Activated naive CD8-positive, alpha-beta T cell treated with anti-CD3 and anti-CD28 coated beads, Interleukin-2, amount 50 U/mL, for 16 hours (primary cell): ENCODE data around the gene GGA3.
"Not testable (repeated sequence)": the region's sequence is repeated elsewhere in the genome, so short reads cannot be mapped to it uniquely, and the experiment has no call there.

Experiments used
- DNase-seq: peaks from one replicate; pipeline ENCODE4 v3.0.0-alpha.2; 2020; ENCODE audit warnings: low read depth, low spot score

GGA3 gene

DNA sequence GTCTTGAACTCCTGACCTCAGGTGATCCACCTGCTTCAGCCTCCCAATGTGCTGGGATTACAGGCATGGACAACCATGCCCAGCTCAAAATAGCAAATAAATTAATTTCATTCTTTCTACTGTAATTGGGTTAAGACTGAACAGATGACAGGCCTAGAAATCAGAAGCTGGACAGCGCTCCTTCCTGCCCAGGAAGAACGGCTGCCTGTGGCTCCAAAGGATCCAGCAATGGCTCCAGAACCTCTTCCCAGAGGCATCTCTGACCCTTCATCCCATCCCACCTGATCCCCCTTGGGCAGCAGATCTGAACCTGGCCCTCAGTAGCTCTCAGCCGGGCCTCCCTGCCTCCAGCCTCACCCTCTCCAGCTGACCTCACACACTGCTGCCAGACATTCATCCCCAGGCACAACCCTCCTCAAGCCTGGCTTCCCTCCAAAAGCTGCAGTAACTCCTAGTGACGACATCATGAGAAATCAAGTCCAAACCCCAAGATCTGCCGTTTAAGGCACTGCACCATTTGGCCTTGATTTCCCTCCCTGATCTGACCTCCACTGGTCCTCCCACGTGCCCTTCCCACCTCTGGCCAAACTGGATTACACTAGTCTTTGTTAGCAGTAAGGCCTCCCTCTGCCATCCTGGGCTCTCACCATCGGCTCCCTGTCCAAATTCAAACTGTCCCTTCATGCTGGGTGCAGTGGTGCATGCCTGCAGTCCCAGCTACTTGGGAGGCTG, 12.7 kb upstream of the GGA3 start:
- no peak for DNase-seq

- DNase-seq, result no peak
These were observed 11.4 kb upstream of the GGA3 start for GRCh38 chr17:75272848-75273184.

GRCh38 chr17:75271955-75272847, 10.8 kb upstream of the GGA3 start:
- DNase-seq, result no peak

- DNase-seq, result peak; percentile 77
These were observed 10.0 kb upstream of the GGA3 start for GRCh38 chr17:75271233-75271954.

GRCh38 chr17:75270966-75271232, 9.5 kb upstream of the GGA3 start, which contains the start of gene MIF4GD:
TSS of gene MIF4GD (minus strand) at chr17:75271231. CDS start at chr17:75270195, 1,036 bp downstream.
- no peak for DNase-seq

DNA sequence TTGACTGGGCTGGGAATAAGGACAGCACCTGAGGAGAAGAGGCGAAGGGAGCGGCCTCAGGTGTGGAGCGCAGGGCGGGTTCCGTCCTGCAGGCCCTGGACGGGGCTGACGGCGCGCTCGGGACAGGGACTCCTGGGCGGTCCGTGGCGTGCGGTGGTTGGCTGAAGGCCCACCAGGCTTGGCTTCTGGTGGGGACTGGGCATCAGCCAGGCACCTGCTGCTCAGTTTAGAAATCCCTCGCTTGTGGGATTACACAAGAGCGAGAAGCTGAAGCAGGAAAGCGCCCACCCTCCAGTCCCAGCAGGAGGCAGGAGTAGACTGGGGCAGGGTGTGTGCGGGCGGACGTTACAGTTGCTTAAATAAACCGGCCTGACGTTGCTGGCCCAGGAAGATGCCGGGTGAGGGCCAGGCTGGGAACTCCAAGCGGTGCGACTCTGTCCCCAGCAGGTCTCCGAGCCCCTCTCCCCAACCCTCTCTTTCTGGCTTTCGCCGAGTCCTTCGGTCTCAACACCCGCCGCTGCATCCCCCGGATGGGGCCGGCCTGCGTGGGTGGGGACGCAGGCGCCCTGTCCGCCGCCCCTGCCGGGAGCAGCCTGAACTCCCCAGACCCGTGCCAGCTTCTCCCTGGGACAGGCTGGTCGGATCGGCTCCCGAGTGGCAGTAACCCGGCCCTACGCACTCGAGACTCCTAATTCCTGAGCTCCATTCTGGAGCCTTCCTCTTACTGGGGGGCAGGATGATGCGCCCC, 9.0 kb upstream of the GGA3 start:
- DNase-seq, result no peak

- no peak for DNase-seq
These were observed 8.4 kb upstream of the GGA3 start for GRCh38 chr17:75269844-75270217.

DNA sequence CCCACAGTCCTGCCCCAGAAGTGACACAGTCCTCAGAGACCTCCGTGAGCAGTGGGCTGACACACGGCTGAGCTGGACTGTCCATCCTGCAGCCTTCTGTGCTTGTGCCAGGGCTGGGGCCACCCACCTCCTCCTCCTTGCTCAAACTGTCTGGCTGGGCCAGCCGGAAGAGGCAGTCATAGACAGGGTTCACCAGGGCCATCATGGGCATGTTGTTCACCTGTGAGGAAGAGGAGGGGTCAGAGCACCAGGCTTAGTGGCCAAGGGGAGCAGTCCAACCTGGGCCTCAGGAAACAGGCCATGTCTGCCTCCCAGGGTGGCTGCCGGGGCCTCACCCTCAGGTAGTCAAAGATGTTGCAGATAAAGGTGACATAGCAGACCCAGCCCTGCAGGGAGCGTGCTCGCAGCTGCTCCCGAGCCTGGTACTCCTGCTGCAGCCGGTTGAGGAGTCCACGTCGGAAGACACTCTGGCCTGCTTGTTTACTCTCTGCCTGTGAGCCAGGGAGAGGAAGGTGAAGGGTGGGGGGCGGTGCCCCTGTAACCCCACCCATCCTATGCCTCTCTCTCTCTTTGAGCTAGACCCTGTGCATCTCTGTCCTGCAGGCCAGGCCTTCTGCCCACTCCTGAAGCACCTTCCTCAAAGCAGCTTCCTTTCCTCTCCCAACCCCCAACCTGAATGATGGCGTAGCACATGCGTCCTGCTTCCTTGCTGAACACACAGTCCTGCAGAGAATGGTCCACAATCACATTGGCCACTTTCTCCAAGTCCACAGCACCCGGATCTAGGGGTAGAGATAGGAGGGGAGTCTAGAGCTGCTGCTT, 6.2 kb upstream of the GGA3 start:
- no peak for DNase-seq

GRCh38 chr17:75267153-75267410, 5.7 kb upstream of the GGA3 start:
- DNase-seq, result no peak

GRCh38 chr17:75266316-75267152, 5.1 kb upstream of the GGA3 start:
- DNase-seq, result no peak

DNA sequence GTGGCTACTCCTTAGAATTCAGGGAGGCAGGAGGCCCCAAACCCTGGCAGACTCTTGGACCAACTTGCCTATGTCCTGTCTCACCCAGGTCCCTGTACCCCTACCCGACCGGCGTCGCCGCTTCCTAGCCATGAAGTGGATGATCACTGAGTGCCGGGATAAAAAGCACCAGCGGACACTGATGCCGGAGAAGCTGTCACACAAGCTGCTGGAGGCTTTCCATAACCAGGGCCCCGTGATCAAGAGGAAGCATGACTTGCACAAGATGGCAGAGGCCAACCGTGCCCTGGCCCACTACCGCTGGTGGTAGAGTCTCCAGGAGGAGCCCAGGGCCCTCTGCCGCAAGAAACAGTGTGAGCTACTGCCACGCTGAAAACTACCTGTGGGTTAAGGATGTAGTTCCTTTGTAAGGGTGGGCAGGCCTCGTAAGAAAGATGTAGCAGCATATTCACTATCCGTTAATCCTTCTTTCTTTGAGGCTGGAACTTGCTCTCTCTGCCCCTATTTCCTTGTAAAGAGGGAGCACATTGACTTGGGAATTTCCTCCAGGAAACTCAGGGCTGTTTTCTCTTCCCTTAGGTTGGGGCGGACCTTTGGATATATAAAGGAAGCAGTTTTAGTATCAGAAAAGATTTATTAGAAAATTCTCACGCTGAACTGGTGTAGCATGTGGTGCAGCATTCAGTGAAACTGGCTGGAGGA, 4.4 kb upstream of the GGA3 start:
- no peak for DNase-seq

- DNase-seq, result no peak
These were observed 1.6 kb upstream of the GGA3 start for GRCh38 chr17:75263055-75263454.

GRCh38 chr17:75262112-75262606, 753 bp upstream of the GGA3 start:
- DNase-seq, result no peak

GRCh38 chr17:75260641-75261335, 618 bp downstream of the GGA3 start:
- DNase-seq, result no peak

DNA sequence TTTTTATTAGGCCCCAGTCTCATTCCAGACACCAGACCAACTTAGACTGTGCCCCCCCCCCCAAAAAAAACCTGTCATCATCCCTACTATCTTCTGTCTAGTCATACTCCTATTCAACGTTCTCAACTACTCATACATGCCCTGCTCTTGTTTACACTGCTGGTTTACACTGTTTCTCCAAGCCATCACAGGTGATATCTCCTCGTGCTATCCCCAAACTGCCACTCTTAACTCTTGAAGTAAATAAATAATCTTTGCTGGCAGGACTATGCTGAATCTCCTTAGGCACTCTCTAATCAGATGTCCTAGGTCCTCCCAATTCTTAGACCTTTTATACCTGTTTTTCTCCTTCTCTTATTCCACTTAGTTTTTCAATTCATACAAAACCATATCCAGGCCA, 4.2 kb downstream of the GGA3 start:
- not testable (repeated sequence) for DNase-seq

DNA sequence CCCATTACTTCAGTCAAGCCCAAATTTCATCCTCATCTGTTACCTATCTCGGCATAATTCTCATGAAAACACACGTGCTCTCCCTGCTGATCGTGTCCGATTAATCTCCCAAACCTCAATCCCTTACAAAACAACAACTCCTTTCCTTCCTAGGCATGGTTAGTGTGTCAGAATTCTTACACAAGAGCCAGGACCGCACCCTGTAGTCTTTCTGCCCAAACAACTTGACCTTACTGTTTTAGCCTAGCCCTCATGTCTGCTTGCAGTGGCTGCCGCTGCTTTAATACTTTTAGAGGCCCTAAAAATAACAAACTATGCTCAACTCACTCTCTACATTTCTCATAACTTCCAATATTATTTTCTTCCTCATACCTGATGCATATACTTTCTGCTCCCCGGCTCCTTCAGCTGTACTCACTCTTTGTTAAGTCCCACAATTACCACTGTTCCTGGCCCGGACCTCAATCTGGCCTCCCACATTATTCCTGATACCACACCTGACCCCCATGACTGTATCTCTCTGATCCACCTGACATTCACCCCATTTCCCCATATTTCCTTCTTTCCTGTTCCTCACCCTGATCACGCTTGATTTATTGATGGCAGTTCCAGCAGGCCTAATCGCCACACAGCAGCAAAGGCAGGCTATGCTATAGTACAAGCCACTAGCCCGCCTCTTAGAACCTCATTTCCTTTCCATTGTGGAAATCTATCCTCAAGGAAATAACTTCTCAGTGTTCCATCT, 5.3 kb downstream of the GGA3 start:
- DNase-seq, result not testable (repeated sequence)

GRCh38 chr17:75252039-75252816, 9.2 kb downstream of the GGA3 start:
- no peak for DNase-seq
